GM10847 (cell line): ENCODE data around the gene HK1.

Experiments
- POLR2A ChIP-seq: IDR thresholded peaks from 2 replicates; pipeline ENCODE4 v1.6.1; 2011; ENCODE audit not compliant: insufficient read length; ENCODE audit errors: extremely low read depth

Gene HK1

GRCh38 chr10:69248117-69248730 lies 30.1 kb upstream of the HK1 start:
- TF ChIP-seq POLR2A, result no peak

- no peak for TF ChIP-seq POLR2A
Measured at GRCh38 chr10:69250041-69250440, 28.3 kb upstream of the HK1 start.

GRCh38 chr10:69253171-69253570 lies 25.1 kb upstream of the HK1 start:
- TF ChIP-seq POLR2A, result no peak

GRCh38 chr10:69254877-69255276 lies 23.4 kb upstream of the HK1 start:
- no peak for TF ChIP-seq POLR2A

- no peak for TF ChIP-seq POLR2A
Measured at GRCh38 chr10:69259547-69260243, 18.6 kb upstream of the HK1 start.

- TF ChIP-seq POLR2A, result no peak
Measured at GRCh38 chr10:69261184-69261583, 17.1 kb upstream of the HK1 start.

- TF ChIP-seq POLR2A, result no peak
Measured at GRCh38 chr10:69262292-69262751, 16.0 kb upstream of the HK1 start.

GRCh38 chr10:69265521-69265920 lies 12.8 kb upstream of the HK1 start:
- no peak for TF ChIP-seq POLR2A

GRCh38 chr10:69268761-69269416 lies 9.4 kb upstream of the HK1 start:
- no peak for TF ChIP-seq POLR2A

- TF ChIP-seq POLR2A, result no peak
Measured at GRCh38 chr10:69269761-69270160, 8.5 kb upstream of the HK1 start.

GRCh38 chr10:69270990-69271389 lies 7.3 kb upstream of the HK1 start:
- no peak for TF ChIP-seq POLR2A

- no peak for TF ChIP-seq POLR2A
Measured at GRCh38 chr10:69272624-69273023, 5.7 kb upstream of the HK1 start.

GRCh38 chr10:69275444-69275843 lies 2.9 kb upstream of the HK1 start:
- TF ChIP-seq POLR2A, result no peak

GRCh38 chr10:69276503-69276902 lies 1.8 kb upstream of the HK1 start:
- no peak for TF ChIP-seq POLR2A

GRCh38 chr10:69279110-69279509 lies 814 bp downstream of the HK1 start:
- no peak for TF ChIP-seq POLR2A
